Fibroblast of skin of left quadriceps (primary cell): ENCODE measurements around the gene STYXL2.

Source experiments
- DNase-seq, 2 experiments: peaks; one replicate each; pipeline ENCODE4 v3.0.0-alpha.2; 2013; ENCODE audit warnings: low read depth in 2 of 2

STYXL2 gene

GRCh38 chr1:167136806-167137205, 42.9 kb downstream of the STYXL2 start:
- DNase-seq = no peak

- DNase-seq = no peak
These were observed 43.5 kb downstream of the STYXL2 start for GRCh38 chr1:167137332-167137781.

GRCh38 chr1:167137793-167138510, 44.1 kb downstream of the STYXL2 start:
- no peak for DNase-seq

GRCh38 chr1:167138703-167139102, 44.8 kb downstream of the STYXL2 start:
- DNase-seq = no peak

- no peak for DNase-seq
These were observed 48.1 kb downstream of the STYXL2 start for GRCh38 chr1:167141963-167142362.
